ENCODE data around the gene BOLA3.

The BOLA3 gene

GRCh38 chr2:74162951-74163350 is 15.2 kb upstream of the BOLA3 start:
- H3K36me3 ChIP-seq (ENCODE audit: control insufficient read depth in 1 of 2, insufficient read depth in 2 of 2, low read depth in 1 of 2, low read length in 2 of 2), result peaks cover 41 to 94% of the 10 kb centered on the region in 2 experiments
- no peak overlapping the region for H3K23ac ChIP-seq (ENCODE audit: low read length in 2 of 2)
- no peak overlapping the region for H3K4me3 ChIP-seq (ENCODE audit: insufficient read depth in 1 of 2, low read depth in 1 of 2, low read length in 2 of 2)
- H2AFZ ChIP-seq (ENCODE audit: low read depth, low read length), result no peak overlapping the region
- H2BK12ac ChIP-seq (ENCODE audit: low read length in 2 of 2), result no peak overlapping the region
- H4K8ac ChIP-seq (ENCODE audit: low read length), result no peak overlapping the region
- H3K14ac ChIP-seq (ENCODE audit: low read length in 2 of 2), result no peak overlapping the region
- no peak overlapping the region for H4K91ac ChIP-seq (ENCODE audit: low read length)
- H3K4ac ChIP-seq (ENCODE audit: low read depth in 1 of 2, low read length in 2 of 2), result no peak overlapping the region
- no peak overlapping the region for H3K18ac ChIP-seq (ENCODE audit: low read depth in 1 of 2, low read length in 2 of 2)
- H2AK5ac ChIP-seq (ENCODE audit: low read length, severe bottlenecking), result no peak overlapping the region
- no peak overlapping the region for H2BK5ac ChIP-seq (ENCODE audit: low read depth, low read length, poor library complexity, severe bottlenecking)
- DNase-seq, result no peak
- no peaks in the 10 kb centered on the region for H3K9me3 ChIP-seq (ENCODE audit: control insufficient read depth, low read length)
- peaks cover 28% of the 10 kb centered on the region for H3K79me1 ChIP-seq (replicated peaks; ENCODE audit: low read length, poor library complexity, severe bottlenecking)
- H3K9ac ChIP-seq (ENCODE audit: low read length), result no peak overlapping the region
- H2BK15ac ChIP-seq (ENCODE audit: low read depth, poor library complexity, severe bottlenecking), result no peak overlapping the region
- 96% methylated on average over 4 of the region's 6 CpGs for WGBS
- H3K27me3 ChIP-seq (ENCODE audit: control insufficient read depth in 1 of 2, insufficient read depth in 1 of 2, low read length in 2 of 2), result no peaks in the 10 kb centered on the region
- H3K4me2 ChIP-seq (ENCODE audit: low read length, poor library complexity, severe bottlenecking), result no peak overlapping the region
- H2BK120ac ChIP-seq (ENCODE audit: low read depth, low read length), result no peak overlapping the region
- no peak overlapping the region for H3K27ac ChIP-seq (ENCODE audit: low read length, poor library complexity, severe bottlenecking)
- no peaks in the 10 kb centered on the region for H3K4me1 ChIP-seq (ENCODE audit: control insufficient read depth, insufficient read depth, low read depth, low read length)

DNA sequence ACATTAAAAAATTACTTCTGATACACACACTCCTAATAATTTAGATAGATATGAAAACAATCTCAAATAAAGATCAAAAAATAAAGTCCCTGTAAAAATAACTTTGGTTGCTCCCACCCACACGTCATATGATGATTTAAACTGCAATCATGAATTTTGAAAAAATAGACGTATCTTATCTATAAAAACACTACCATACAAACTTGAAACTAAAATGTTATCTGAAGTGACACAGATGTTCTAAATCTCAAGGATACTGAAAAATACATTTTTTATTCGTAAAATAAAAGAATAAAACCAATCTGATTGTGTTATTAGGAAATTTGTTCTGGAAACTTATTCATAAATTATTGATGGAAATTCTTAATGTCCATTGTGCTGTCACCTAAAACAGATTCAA is 8.1 kb upstream of the BOLA3 start:
- Histone ChIP-seq H3K36me3 (ENCODE audit: control insufficient read depth in 1 of 2, insufficient read depth in 2 of 2, low read depth in 1 of 2, low read length in 2 of 2) (peaks cover 23 to 96% of the 10 kb centered on the region in 2 experiments), H3K23ac (ENCODE audit: low read length in 2 of 2) (no peak overlapping the region), H3K9me3 (ENCODE audit: control insufficient read depth, low read length) (no peaks in the 10 kb centered on the region), H2BK12ac (ENCODE audit: low read length in 2 of 2) (no peak overlapping the region), H3K27me3 (ENCODE audit: control insufficient read depth in 1 of 2, insufficient read depth in 1 of 2, low read length in 2 of 2) (no peaks in the 10 kb centered on the region), H2BK5ac (ENCODE audit: low read depth, low read length, poor library complexity, severe bottlenecking) (no peak overlapping the region), H3K4me2 (ENCODE audit: low read length, poor library complexity, severe bottlenecking) (no peak overlapping the region), H3K4me1 (ENCODE audit: control insufficient read depth, insufficient read depth, low read depth, low read length) (no peaks in the 10 kb centered on the region), H3K27ac (ENCODE audit: low read length, poor library complexity, severe bottlenecking) (no peak overlapping the region), H3K18ac (ENCODE audit: low read depth in 1 of 2, low read length in 2 of 2) (no peak overlapping the region), H3K9ac (ENCODE audit: low read length) (no peak overlapping the region), H2BK15ac (ENCODE audit: low read depth, poor library complexity, severe bottlenecking) (no peak overlapping the region), H2AK5ac (ENCODE audit: low read length, severe bottlenecking) (no peak overlapping the region), H3K4me3 (ENCODE audit: insufficient read depth in 1 of 2, low read depth in 1 of 2, low read length in 2 of 2) (no peak overlapping the region), H2BK120ac (ENCODE audit: low read depth, low read length) (no peak overlapping the region), H3K4ac (ENCODE audit: low read depth in 1 of 2, low read length in 2 of 2) (no peak overlapping the region), H2AFZ (ENCODE audit: low read depth, low read length) (no peak overlapping the region), H3K14ac (ENCODE audit: low read length in 2 of 2) (no peak overlapping the region), H3K79me1 (replicated peaks; ENCODE audit: low read length, poor library complexity, severe bottlenecking) (peaks cover 19% of the 10 kb centered on the region), H4K8ac (ENCODE audit: low read length) (no peak overlapping the region), H4K91ac (ENCODE audit: low read length) (no peak overlapping the region)
- DNase-seq, result no peak
- WGBS, result 100% methylated on average over 2 of the region's 3 CpGs

GRCh38 chr2:74152954-74153353 is 5.2 kb upstream of the BOLA3 start:
- H2BK15ac ChIP-seq (ENCODE audit: low read depth, poor library complexity, severe bottlenecking), result no peak overlapping the region
- no peak overlapping the region for H3K4me3 ChIP-seq (ENCODE audit: insufficient read depth in 1 of 2, low read depth in 1 of 2, low read length in 2 of 2)
- no peak overlapping the region for H3K23ac ChIP-seq (ENCODE audit: low read length in 2 of 2)
- H3K36me3 ChIP-seq (ENCODE audit: control insufficient read depth in 1 of 2, insufficient read depth in 2 of 2, low read depth in 1 of 2, low read length in 2 of 2), result peaks cover 9 to 75% of the 10 kb centered on the region in 2 experiments
- peaks cover 16% of the 10 kb centered on the region for H3K79me1 ChIP-seq (replicated peaks; ENCODE audit: low read length, poor library complexity, severe bottlenecking)
- no peak overlapping the region for H4K8ac ChIP-seq (ENCODE audit: low read length)
- no peak overlapping the region for H2AFZ ChIP-seq (ENCODE audit: low read depth, low read length)
- H2BK120ac ChIP-seq (ENCODE audit: low read depth, low read length), result no peak overlapping the region
- H3K4me1 ChIP-seq (ENCODE audit: control insufficient read depth, insufficient read depth, low read depth, low read length), result peaks cover 6% of the 10 kb centered on the region
- no peaks in the 10 kb centered on the region for H3K9me3 ChIP-seq (ENCODE audit: control insufficient read depth, low read length)
- H2BK12ac ChIP-seq (ENCODE audit: low read length in 2 of 2), result no peak overlapping the region
- no peak for DNase-seq
- H3K18ac ChIP-seq (ENCODE audit: low read depth in 1 of 2, low read length in 2 of 2), result no peak overlapping the region
- H3K9ac ChIP-seq (ENCODE audit: low read length), result no peak overlapping the region
- 100% methylated on average over 1 of the region's 2 CpGs for WGBS
- H3K4ac ChIP-seq (ENCODE audit: low read depth in 1 of 2, low read length in 2 of 2), result no peak overlapping the region
- no peak overlapping the region for H4K91ac ChIP-seq (ENCODE audit: low read length)
- H3K27me3 ChIP-seq (ENCODE audit: control insufficient read depth in 1 of 2, insufficient read depth in 1 of 2, low read length in 2 of 2), result no peaks in the 10 kb centered on the region
- no peak overlapping the region for H3K14ac ChIP-seq (ENCODE audit: low read length in 2 of 2)
- no peak overlapping the region for H2BK5ac ChIP-seq (ENCODE audit: low read depth, low read length, poor library complexity, severe bottlenecking)
- no peak overlapping the region for H2AK5ac ChIP-seq (ENCODE audit: low read length, severe bottlenecking)
- no peak overlapping the region for H3K4me2 ChIP-seq (ENCODE audit: low read length, poor library complexity, severe bottlenecking)
- H3K27ac ChIP-seq (ENCODE audit: low read length, poor library complexity, severe bottlenecking), result no peak overlapping the region

GRCh38 chr2:74149570-74150319 is 2.0 kb upstream of the BOLA3 start:
- Histone ChIP-seq H3K23ac (ENCODE audit: low read length in 2 of 2) (no peak overlapping the region), H2BK12ac (ENCODE audit: low read length in 2 of 2) (no peak overlapping the region), H3K9ac (ENCODE audit: low read length) (no peak overlapping the region), H2AK5ac (ENCODE audit: low read length, severe bottlenecking) (no peak overlapping the region), H4K8ac (ENCODE audit: low read length) (no peak overlapping the region), H4K91ac (ENCODE audit: low read length) (no peak overlapping the region), H3K9me3 (ENCODE audit: control insufficient read depth, low read length) (no peaks in the 10 kb centered on the region), H2BK5ac (ENCODE audit: low read depth, low read length, poor library complexity, severe bottlenecking) (no peak overlapping the region), H3K4me1 (ENCODE audit: control insufficient read depth, insufficient read depth, low read depth, low read length) (peaks cover 16% of the 10 kb centered on the region), H3K27me3 (ENCODE audit: control insufficient read depth in 1 of 2, insufficient read depth in 1 of 2, low read length in 2 of 2) (no peaks in the 10 kb centered on the region), H3K4me3 (ENCODE audit: insufficient read depth in 1 of 2, low read depth in 1 of 2, low read length in 2 of 2) (no peak overlapping the region), H2BK120ac (ENCODE audit: low read depth, low read length) (no peak overlapping the region), H2BK15ac (ENCODE audit: low read depth, poor library complexity, severe bottlenecking) (no peak overlapping the region), H3K18ac (ENCODE audit: low read depth in 1 of 2, low read length in 2 of 2) (no peak overlapping the region), H3K27ac (ENCODE audit: low read length, poor library complexity, severe bottlenecking) (no peak overlapping the region), H3K4ac (ENCODE audit: low read depth in 1 of 2, low read length in 2 of 2) (no peak overlapping the region), H3K14ac (ENCODE audit: low read length in 2 of 2) (no peak overlapping the region), H3K79me1 (replicated peaks; ENCODE audit: low read length, poor library complexity, severe bottlenecking) (peaks cover 35% of the 10 kb centered on the region), H2AFZ (ENCODE audit: low read depth, low read length) (no peak overlapping the region), H3K4me2 (ENCODE audit: low read length, poor library complexity, severe bottlenecking) (no peak overlapping the region), H3K36me3 (ENCODE audit: control insufficient read depth in 1 of 2, insufficient read depth in 2 of 2, low read depth in 1 of 2, low read length in 2 of 2) (peaks cover 0 to 44% of the 10 kb centered on the region in 2 experiments)
- WGBS, result 96% methylated on average over 7 of the region's 7 CpGs
- DNase-seq, result no peak

All from mesenchymal stem cell (in vitro differentiated cells and primary cell).